Measurements from ENCODE around the gene E4F1.
A peak's percentile ranks its signal among the peaks of the same experiment; 100 is the strongest.
"Not testable (repeated sequence)": the region's sequence is repeated elsewhere in the genome, so short reads cannot be mapped to it uniquely, and the experiment has no call there.

E4F1 gene

GRCh38 chr16:2189252-2189893 is 34.0 kb upstream of the E4F1 start:
- DNase-seq = no peak

- DNase-seq = no peak
These were observed 33.3 kb upstream of the E4F1 start for GRCh38 chr16:2190002-2190658.

- no peak for DNase-seq
These were observed 32.5 kb upstream of the E4F1 start for GRCh38 chr16:2190659-2191445.

GRCh38 chr16:2191446-2191706 is 32.0 kb upstream of the E4F1 start:
- DNase-seq = no peak

GRCh38 chr16:2194166-2194834 is 29.1 kb upstream of the E4F1 start:
- DNase-seq = no peak

- DNase-seq = peak; percentile 72
These were observed 28.5 kb upstream of the E4F1 start for GRCh38 chr16:2194852-2195321.

- DNase-seq = peak; percentile 5
These were observed 27.8 kb upstream of the E4F1 start for GRCh38 chr16:2195322-2196161.

- no peak for DNase-seq
These were observed 27.0 kb upstream of the E4F1 start, which contains the start of gene CASKIN1 for GRCh38 chr16:2196162-2196980. TSS of gene CASKIN1 (minus strand) at chr16:2196605. CDS start at chr16:2196432, 173 bp downstream.

- DNase-seq = no peak
These were observed 26.3 kb upstream of the E4F1 start for GRCh38 chr16:2196981-2197511.

- DNase-seq = no peak
These were observed 25.6 kb upstream of the E4F1 start for GRCh38 chr16:2197765-2198164.

GRCh38 chr16:2198283-2198682 is 25.1 kb upstream of the E4F1 start:
- DNase-seq = no peak

- DNase-seq = no peak
These were observed 24.3 kb upstream of the E4F1 start for GRCh38 chr16:2199095-2199494.

- DNase-seq = no peak
These were observed 23.7 kb upstream of the E4F1 start for GRCh38 chr16:2199621-2200139.

- no peak for DNase-seq
These were observed 23.1 kb upstream of the E4F1 start for GRCh38 chr16:2200313-2200712.

GRCh38 chr16:2203119-2203688 is 20.2 kb upstream of the E4F1 start:
- not testable (repeated sequence) for DNase-seq

- DNase-seq = no peak
These were observed 18.8 kb upstream of the E4F1 start for GRCh38 chr16:2204416-2205103.

- DNase-seq = peak; percentile 91
These were observed 18.1 kb upstream of the E4F1 start, which contains the start of gene MLST8 for GRCh38 chr16:2205104-2205966. TSS of gene MLST8 (plus strand) at chr16:2205454. CDS start at chr16:2206086, 632 bp downstream.

- no peak for DNase-seq
These were observed 17.5 kb upstream of the E4F1 start for GRCh38 chr16:2205967-2206313.

GRCh38 chr16:2206420-2206779 is 17.0 kb upstream of the E4F1 start:
- no peak for DNase-seq

Measured in CD4-positive, alpha-beta T cell treated with Interleukin-17A for 1 hour (primary cell).